Islet of Langerhans (tissue), 1 donor: ENCODE measurements around the gene MRPL17.

Experiments used
- FAIRE-seq: peaks from one replicate; lab custom pipeline; 2011; peaks lifted over from hg19 to GRCh38; lab: Jason Lieb, UNC

The MRPL17 gene

GRCh38 chr11:6632116-6633073, 50.7 kb downstream of the MRPL17 start:
- no peak for FAIRE-seq

GRCh38 chr11:6631361-6631890, 51.7 kb downstream of the MRPL17 start:
- FAIRE-seq, result no peak

GRCh38 chr11:6630632-6631291, 52.4 kb downstream of the MRPL17 start:
- FAIRE-seq, result no peak
